HCT116 (cell line): ENCODE measurements around the gene NBL1.

Experiments
- CEBPB ChIP-seq: IDR thresholded peaks from 2 replicates; pipeline ENCODE4 v1.6.1; 2012; ENCODE audit warnings: low read depth
- ELF1 ChIP-seq: IDR thresholded peaks from 2 replicates; pipeline ENCODE4 v1.6.1; 2012; ENCODE audit warnings: low read depth, borderline replicate concordance
- POLR2A ChIP-seq: IDR thresholded peaks from 2 replicates; pipeline ENCODE4 v1.7.0; 2011; ENCODE audit warnings: borderline replicate concordance; ENCODE audit not compliant: insufficient read depth, insufficient read length; ENCODE audit errors: extremely low read depth
- SRF ChIP-seq: IDR thresholded peaks from 2 replicates; pipeline ENCODE4 v1.6.1; 2012; ENCODE audit warnings: low read depth
- TF ChIP-seq, protein P1 (sequence below), 3 experiments: fragments of 200-600 bp in 1 of 3; sonication (generic) in 1 of 3; IDR thresholded peaks in 2 of 3; conservative IDR thresholded peaks in 1 of 3; 2 replicates each; pipeline ENCODE4 v1.5.1; 2012 to 2017; ENCODE audit warnings: low read depth in 2 of 3, low read length in 2 of 3, antibody characterized with exemption in 1 of 3, borderline replicate concordance in 1 of 3, control low read depth in 1 of 3, mild to moderate bottlenecking in 1 of 3, mixed read lengths in 1 of 3, mixed run types in 1 of 3, moderate library complexity in 1 of 3; ENCODE audit not compliant: insufficient read depth in 1 of 3

DNA sequence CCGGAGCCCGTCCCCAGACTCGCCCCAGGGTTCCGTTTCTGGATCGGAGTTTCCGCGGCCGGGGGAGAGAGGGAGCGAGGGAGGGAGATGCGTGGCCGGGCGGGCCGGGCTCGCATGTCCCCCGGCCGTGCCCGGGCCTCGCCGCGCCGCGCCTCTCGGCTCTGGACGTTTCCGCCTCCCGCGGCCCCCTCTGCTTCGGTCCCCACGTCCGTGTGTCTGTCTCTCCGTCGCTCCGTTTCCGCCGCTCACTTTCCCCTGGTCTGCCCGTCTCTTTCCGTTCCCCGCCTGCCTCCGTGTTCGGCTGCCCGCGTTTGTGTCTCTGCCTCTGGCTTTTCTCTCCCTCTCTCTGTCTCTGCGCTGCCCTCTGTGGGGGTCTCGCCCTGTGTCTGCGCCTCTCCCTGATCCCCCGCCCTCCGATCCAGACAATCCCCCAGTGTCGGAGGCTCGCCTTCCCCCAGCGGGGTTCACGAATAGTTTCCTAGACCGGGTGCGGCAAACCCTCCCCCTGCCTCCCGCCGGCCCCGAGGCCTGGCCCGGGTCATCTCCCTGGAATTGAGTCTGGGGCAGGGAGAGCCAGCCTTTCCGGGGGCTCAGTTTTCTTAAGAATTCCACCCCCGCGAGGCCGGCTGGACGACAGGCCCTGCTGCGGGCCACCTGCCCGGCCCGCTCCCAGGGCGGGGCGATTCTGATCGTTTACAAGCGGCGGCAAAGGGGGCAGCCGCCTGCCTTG lies 735 bp downstream of the NBL1 start:
- TF ChIP-seq, protein P1, sequence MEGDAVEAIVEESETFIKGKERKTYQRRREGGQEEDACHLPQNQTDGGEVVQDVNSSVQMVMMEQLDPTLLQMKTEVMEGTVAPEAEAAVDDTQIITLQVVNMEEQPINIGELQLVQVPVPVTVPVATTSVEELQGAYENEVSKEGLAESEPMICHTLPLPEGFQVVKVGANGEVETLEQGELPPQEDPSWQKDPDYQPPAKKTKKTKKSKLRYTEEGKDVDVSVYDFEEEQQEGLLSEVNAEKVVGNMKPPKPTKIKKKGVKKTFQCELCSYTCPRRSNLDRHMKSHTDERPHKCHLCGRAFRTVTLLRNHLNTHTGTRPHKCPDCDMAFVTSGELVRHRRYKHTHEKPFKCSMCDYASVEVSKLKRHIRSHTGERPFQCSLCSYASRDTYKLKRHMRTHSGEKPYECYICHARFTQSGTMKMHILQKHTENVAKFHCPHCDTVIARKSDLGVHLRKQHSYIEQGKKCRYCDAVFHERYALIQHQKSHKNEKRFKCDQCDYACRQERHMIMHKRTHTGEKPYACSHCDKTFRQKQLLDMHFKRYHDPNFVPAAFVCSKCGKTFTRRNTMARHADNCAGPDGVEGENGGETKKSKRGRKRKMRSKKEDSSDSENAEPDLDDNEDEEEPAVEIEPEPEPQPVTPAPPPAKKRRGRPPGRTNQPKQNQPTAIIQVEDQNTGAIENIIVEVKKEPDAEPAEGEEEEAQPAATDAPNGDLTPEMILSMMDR (IDR thresholded peaks at IDR 0.05 in 2 of 3, conservative IDR thresholded peaks at IDR 0.05 in 1 of 3; ENCODE audit: borderline replicate concordance in 1 of 3, insufficient read depth in 1 of 3, low read depth in 2 of 3, low read length in 2 of 3): no peak
- TF ChIP-seq CEBPB: no peak
- no peak for TF ChIP-seq ELF1
- TF ChIP-seq POLR2A: no peak
- TF ChIP-seq SRF: no peak
